GM12878 (cell line): Measurements from ENCODE around the gene CNR1. TPM values are rescaled to one million over a fixed set of nuclear protein-coding genes. Genes with fewer than 3 reads are reported as not detected.
A peak's percentile ranks its signal among the peaks of the same experiment; 100 is the strongest.

Source experiments
- ATAC-seq: fragments of 200-7000 bp; cut with Tn5 transposase; 3 replicates; pipeline ENCODE4 v1.9.1; 2020; ENCODE audit warnings: mild to moderate bottlenecking, moderate library complexity
- BruUV-seq: library from RNA; stranded (reverse); fragments of 400-500 nt; replicated peaks from 2 replicates; lab custom pipeline; 2021; lab: Mats Ljungman, UMichigan
- CTCF ChIA-PET: fragments of 300-600 bp; sonication (Branson Sonifier 250); formaldehyde crosslinking; extraction: SDS; loops from one replicate; lab custom pipeline; 2021; ENCODE audit warnings: inconsistent platforms; lab: Yijun Ruan, JAX
- POLR2A ChIA-PET: fragments of 350-600 bp; formaldehyde crosslinking; extraction: SDS; loops from one replicate; lab custom pipeline; 2021; ENCODE audit warnings: inconsistent platforms; lab: Charles Lee
- RAD21 ChIA-PET: fragments of 300-600 bp; sonication (Branson Sonifier 250); formaldehyde crosslinking; loops from one replicate; lab custom pipeline; 2023; ENCODE audit warnings: antibody characterized with exemption; ENCODE audit not compliant: unreplicated experiment; lab: Charles Lee
- SMC1A ChIA-PET: fragments of 300-600 bp; sonication (Branson Sonifier 250); formaldehyde crosslinking; loops from one replicate; lab custom pipeline; 2023; ENCODE audit not compliant: unreplicated experiment, uncharacterized antibody; lab: Charles Lee
- DNase-seq: peaks from one replicate; pipeline ENCODE4 v3.0.0-alpha.2; 2011; ENCODE audit warnings: low read depth, low spot score
- FAIRE-seq: peaks from 3 replicates; lab custom pipeline; 2011; peaks lifted over from hg19 to GRCh38; lab: Jason Lieb, UNC
- H2AFZ ChIP-seq: 2 replicates; pipeline ENCODE4 v1.6.0; 2011; ENCODE audit warnings: low read depth, low read length, control low read depth; ENCODE audit not compliant: control insufficient read depth
- H3K27ac ChIP-seq: 2 replicates; pipeline ENCODE4 v1.5.1; 2011; ENCODE audit warnings: control low read depth; ENCODE audit not compliant: control insufficient read depth, insufficient read depth
- H3K27me3 ChIP-seq, 2 experiments: replicated peaks in 1 of 2; 2 replicates each; pipeline versions ENCODE4 v1.6.0 to v1.6.1; 2011; ENCODE audit warnings: low read length in 1 of 2; ENCODE audit not compliant: control insufficient read depth in 2 of 2, insufficient read depth in 2 of 2
- H3K36me3 ChIP-seq, 2 experiments: 2 replicates each; pipeline ENCODE4 v1.5.1; 2011; ENCODE audit warnings: low read length in 1 of 2; ENCODE audit not compliant: control insufficient read depth in 2 of 2, insufficient read depth in 2 of 2
- H3K4me1 ChIP-seq: 2 replicates; pipeline ENCODE4 v1.6.1; 2011; ENCODE audit warnings: mild to moderate bottlenecking, low read length, moderate library complexity, mixed read lengths; ENCODE audit not compliant: control insufficient read depth, insufficient read depth
- H3K4me2 ChIP-seq: 2 replicates; pipeline ENCODE4 v1.6.0; 2011; ENCODE audit warnings: control low read depth; ENCODE audit not compliant: control insufficient read depth, insufficient read depth
- H3K4me3 ChIP-seq: fragments of 200-600 bp; sonication (generic); 2 replicates; pipeline ENCODE4 v1.5.1; 2016
- H3K79me2 ChIP-seq: 2 replicates; pipeline ENCODE4 v1.6.0; 2011; ENCODE audit warnings: low read length; ENCODE audit not compliant: control insufficient read depth, insufficient read depth
- H3K9ac ChIP-seq: 2 replicates; pipeline ENCODE4 v1.8.0; 2011; ENCODE audit warnings: low read length, control low read depth, mixed read lengths; ENCODE audit not compliant: control insufficient read depth, insufficient read depth
- H3K9me3 ChIP-seq: replicated peaks from 3 replicates; pipeline ENCODE4 v1.5.1; 2011; ENCODE audit warnings: mild to moderate bottlenecking, low read length; ENCODE audit not compliant: control insufficient read depth, insufficient read depth
- H4K20me1 ChIP-seq: 2 replicates; pipeline ENCODE4 v1.6.0; 2011; ENCODE audit not compliant: control insufficient read depth, insufficient read depth
- RELA ChIP-seq: fragments of 450-650 bp; IDR thresholded peaks from 2 replicates; pipeline ENCODE4 v1.8.0; 2014; ENCODE audit warnings: borderline replicate concordance; ENCODE audit not compliant: partially characterized antibody
- TARDBP ChIP-seq: IDR thresholded peaks from 2 replicates; pipeline ENCODE4 v1.6.1; 2016; ENCODE audit warnings: borderline replicate concordance
- ZNF384 ChIP-seq: IDR thresholded peaks from 2 replicates; pipeline ENCODE4 v1.6.1; 2012; ENCODE audit warnings: low read depth, mild to moderate bottlenecking, low read length, improper control_type of control experiment, borderline replicate concordance
- WGBS: methylation state at CpG from one replicate; pipeline ENCODE4 v1.1.6; 2016; ENCODE audit warnings: low lambda C conversion rate; ENCODE audit not compliant: insufficient replicate concordance, insufficient coverage; ENCODE audit errors: missing lambda C conversion rate; 5-methylcytosine and 5-hydroxymethylcytosine counted together
- in situ Hi-C: fragments of 300-500 bp; cut with MboI; formaldehyde crosslinking; loops from 9 replicates; pipeline ENCODE4 v1.14.3; 2018; ENCODE audit warnings: mixed read lengths
- intact Hi-C: fragments of 100-400 bp; cut with micrococcal nuclease; formaldehyde crosslinking; loops from one replicate; pipeline ENCODE4 v1.14.2; 2022; ENCODE audit not compliant: unreplicated experiment
- polyA plus RNA-seq, 11 experiments: library from polyadenylated mRNA; depleted of rRNA in 4 of 11; unstranded in 6 of 11; stranded (reverse) in 5 of 11; fragments of >200 nt; fragmentation: Nextera tagmentation in 4 of 11; fragmentation: Illumina TruSeq in 1 of 11; extraction: Ambion mirVana in 4 of 11; extraction: Trizol in 1 of 11; gene quantifications; 1 replicate in 1 of 11; 2 replicates in 10 of 11; pipeline versions ENCODE4 v1.2.1 to v1.2.3, GENCODE V29; 2011 to 2016; ENCODE audit warnings: inconsistent platforms in 2 of 11, missing spikeins in 2 of 11, low read depth in 1 of 11
- total RNA-seq, 4 experiments: library from RNA; depleted of rRNA in 3 of 4; stranded (reverse); fragments of >200 nt in 3 of 4; fragmentation: Illumina TruSeq in 1 of 4; extraction: Trizol in 1 of 4; gene quantifications; 2 replicates each; pipeline versions ENCODE4 v1.2.1 to v1.2.3, GENCODE V29; 2013 to 2021
- TF ChIP-seq, protein P1 (sequence below): IDR thresholded peaks from 2 replicates; pipeline ENCODE4 v1.6.1; 2012; ENCODE audit warnings: mild to moderate bottlenecking, low read depth, low read length

CNR1 gene
- total and polyA plus RNA-seq, 10 of the 15 experiments (the other 5 are each of a cell fraction or from before 2014, with no cell fraction given), result 2.2 to 15.4 (median 8.5) TPM

DNA sequence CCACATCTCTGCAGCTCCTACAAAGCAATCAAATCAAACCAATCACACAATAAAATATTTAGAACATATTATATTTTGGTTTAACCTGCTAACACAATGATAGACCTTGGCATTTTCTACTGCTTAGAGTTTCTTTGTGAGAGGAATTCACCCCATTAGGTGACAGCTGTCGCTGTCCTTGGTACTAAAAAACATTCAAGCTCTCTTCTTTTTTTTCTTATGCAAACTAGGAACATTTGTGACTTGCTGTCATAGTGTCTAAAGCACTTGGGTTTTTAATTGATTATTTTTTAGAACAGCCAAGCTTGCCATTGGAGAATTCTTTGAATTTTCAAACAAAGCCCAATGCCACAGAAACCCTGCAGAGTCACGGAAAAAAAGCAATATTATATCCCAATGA is 46.4 kb downstream of the CNR1 start:
- Histone ChIP-seq H3K4me1 (no peaks in the 10 kb centered on the region), H3K9ac (no peak overlapping the region), H3K36me3 (no peaks in the 10 kb centered on the region), H3K4me3 (no peak overlapping the region), H3K27me3 (no peaks in the 10 kb centered on the region), H3K79me2 (no peaks in the 10 kb centered on the region), H3K9me3 (peaks cover 2% of the 10 kb centered on the region; the same call in 2 of the 3 replicates), H3K4me2 (no peak overlapping the region), H4K20me1 (no peaks in the 10 kb centered on the region), H2AFZ (no peak overlapping the region), H3K27ac (no peak overlapping the region)
- intact Hi-C loops (no loop called here), in situ Hi-C loops (no loop called here)
- ATAC-seq, result no peak
- FAIRE-seq, result no peak
- no peak for TF ChIP-seq RELA
- TF ChIP-seq, protein P1, sequence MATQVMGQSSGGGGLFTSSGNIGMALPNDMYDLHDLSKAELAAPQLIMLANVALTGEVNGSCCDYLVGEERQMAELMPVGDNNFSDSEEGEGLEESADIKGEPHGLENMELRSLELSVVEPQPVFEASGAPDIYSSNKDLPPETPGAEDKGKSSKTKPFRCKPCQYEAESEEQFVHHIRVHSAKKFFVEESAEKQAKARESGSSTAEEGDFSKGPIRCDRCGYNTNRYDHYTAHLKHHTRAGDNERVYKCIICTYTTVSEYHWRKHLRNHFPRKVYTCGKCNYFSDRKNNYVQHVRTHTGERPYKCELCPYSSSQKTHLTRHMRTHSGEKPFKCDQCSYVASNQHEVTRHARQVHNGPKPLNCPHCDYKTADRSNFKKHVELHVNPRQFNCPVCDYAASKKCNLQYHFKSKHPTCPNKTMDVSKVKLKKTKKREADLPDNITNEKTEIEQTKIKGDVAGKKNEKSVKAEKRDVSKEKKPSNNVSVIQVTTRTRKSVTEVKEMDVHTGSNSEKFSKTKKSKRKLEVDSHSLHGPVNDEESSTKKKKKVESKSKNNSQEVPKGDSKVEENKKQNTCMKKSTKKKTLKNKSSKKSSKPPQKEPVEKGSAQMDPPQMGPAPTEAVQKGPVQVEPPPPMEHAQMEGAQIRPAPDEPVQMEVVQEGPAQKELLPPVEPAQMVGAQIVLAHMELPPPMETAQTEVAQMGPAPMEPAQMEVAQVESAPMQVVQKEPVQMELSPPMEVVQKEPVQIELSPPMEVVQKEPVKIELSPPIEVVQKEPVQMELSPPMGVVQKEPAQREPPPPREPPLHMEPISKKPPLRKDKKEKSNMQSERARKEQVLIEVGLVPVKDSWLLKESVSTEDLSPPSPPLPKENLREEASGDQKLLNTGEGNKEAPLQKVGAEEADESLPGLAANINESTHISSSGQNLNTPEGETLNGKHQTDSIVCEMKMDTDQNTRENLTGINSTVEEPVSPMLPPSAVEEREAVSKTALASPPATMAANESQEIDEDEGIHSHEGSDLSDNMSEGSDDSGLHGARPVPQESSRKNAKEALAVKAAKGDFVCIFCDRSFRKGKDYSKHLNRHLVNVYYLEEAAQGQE, result peak; percentile 89
- no peak for TF ChIP-seq TARDBP
- TF ChIP-seq ZNF384, result peak; percentile 78
- CTCF ChIA-PET, result interaction anchor here (1.1 to 1.5 kb wide), 2 partner anchors 15 to 27 kb away, joined by 3 read pairs; no protein-coding TSS in a partner anchor
- BruUV-seq, result no TSS peak
- WGBS, result 44% methylated on average over 2 of the region's 2 CpGs
- SMC1A ChIA-PET, result interaction anchor here (1.0 to 1.5 kb wide), 5 partner anchors 11 to 748 kb away, joined by 3 to 6 read pairs (median 3); no protein-coding TSS in a partner anchor
- POLR2A ChIA-PET, result interaction anchor here (1.1 kb wide), 1 partner anchor 16 kb away, joined by 4 read pairs; no protein-coding TSS in a partner anchor
- RAD21 ChIA-PET, result no interaction called here
- no peak for DNase-seq
